ENCODE results near the gene PUDP. TPM values are rescaled to one million over a fixed set of nuclear protein-coding genes. Genes with fewer than 3 reads are reported as not detected.

PUDP gene
- total RNA-seq, 1 experiment from 2014 or later, result 20.3 TPM

DNA sequence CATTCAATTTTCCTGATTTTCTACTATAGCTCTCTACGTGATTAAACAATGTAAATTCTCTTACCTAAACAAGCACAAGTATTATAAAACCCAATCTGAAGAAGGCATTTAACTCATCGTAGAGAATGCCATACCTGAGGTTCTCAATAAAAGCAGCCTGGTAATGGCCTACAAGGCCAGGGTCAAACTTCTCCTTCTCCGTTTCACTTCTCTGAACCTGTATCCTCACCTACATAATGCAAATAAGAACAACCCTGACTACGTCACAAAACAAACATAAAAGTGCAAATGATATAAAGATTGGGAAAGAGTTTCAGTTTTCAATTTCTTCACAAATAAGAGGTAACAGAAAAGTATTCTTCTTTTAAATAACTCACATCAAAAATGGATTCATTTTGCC, 56.0 kb downstream of the PUDP start:
- CTCF ChIA-PET, result no interaction called here
- ATAC-seq, result no peak
- RAD21 ChIA-PET (ENCODE audit: low non-redundant PET in 1 of 2, low total read pairs in 2 of 2, uncharacterized antibody in 2 of 2, unreplicated experiment in 2 of 2), result no interaction called here

More for the DNA sequence above, 56.0 kb downstream of the PUDP start:
- TF ChIP-seq REST (IDR thresholded peaks at IDR 0.05; ENCODE audit: low read depth) (no peak), EZH2phosphoT487 (IDR thresholded peaks at IDR 0.05; ENCODE audit: borderline replicate concordance) (no peak), CTCF (IDR thresholded peaks at IDR 0.05 in 2 of 3, conservative IDR thresholded peaks at IDR 0.05 in 1 of 3; ENCODE audit: borderline replicate concordance in 1 of 3, insufficient read depth in 1 of 3, low read depth in 2 of 3, low read length in 2 of 3) (no peak), ZNF274 (IDR thresholded peaks at IDR 0.05; ENCODE audit: low read depth, low read length) (no peak), RAD21 (IDR thresholded peaks at IDR 0.05; ENCODE audit: low read depth) (no peak), MAX (IDR thresholded peaks at IDR 0.05) (no peak)
- Histone ChIP-seq H3K4me3 (replicated peaks in 1 of 2; ENCODE audit: low read depth in 1 of 2, low read length in 2 of 2) (no peak overlapping the region), H3K4me2 (ENCODE audit: low read length) (no peak overlapping the region), H3K36me3 (ENCODE audit: control insufficient read depth in 1 of 2, insufficient read depth in 2 of 2, low read length in 2 of 2) (no peaks in the 10 kb centered on the region), H3K4me1 (ENCODE audit: control insufficient read depth in 1 of 2, insufficient read depth in 2 of 2, low read length in 2 of 2) (no peaks in the 10 kb centered on the region), H3K9me2 (ENCODE audit: insufficient read depth) (no peaks in the 10 kb centered on the region), H3K27ac (ENCODE audit: low read depth, low read length) (no peak overlapping the region), H3K79me2 (ENCODE audit: insufficient read depth, low read length) (no peaks in the 10 kb centered on the region), H3K9me3 (ENCODE audit: control insufficient read depth in 1 of 2, insufficient read depth in 1 of 2, low read depth in 1 of 2, low read length in 2 of 2) (no peaks in the 10 kb centered on the region), H3K9ac (ENCODE audit: low read length) (no peak overlapping the region), H4K20me1 (ENCODE audit: insufficient read depth) (no peaks in the 10 kb centered on the region), H2AFZ (ENCODE audit: low read depth, low read length, poor library complexity, severe bottlenecking) (no peak overlapping the region), H3K27me3 (ENCODE audit: insufficient read depth, low read length) (no peaks in the 10 kb centered on the region)
- intact Hi-C loops (cut with micrococcal nuclease), result no loop called here
- no TSS peak for BruUV-seq (replicated peaks)
- POLR2A ChIA-PET, result no interaction called here
- DNase-seq (ENCODE audit: low read depth, low spot score), result no peak

All from HCT116 (cell line).